ENCODE results near the gene FSTL4.
"Not testable (repeated sequence)": the region's sequence is repeated elsewhere in the genome, so short reads cannot be mapped to it uniquely, and the experiment has no call there.

FSTL4 gene

GRCh38 chr5:133552925-133553525, 59.3 kb downstream of the FSTL4 start:
- peak; percentile 13 for DNase-seq (ENCODE audit: low read depth)

- no peak for DNase-seq (ENCODE audit: low read depth)
These were observed 65.8 kb downstream of the FSTL4 start for GRCh38 chr5:133546500-133546899.

- DNase-seq (ENCODE audit: low read depth) = no peak
These were observed 68.0 kb downstream of the FSTL4 start for GRCh38 chr5:133544346-133544745.

- DNase-seq (ENCODE audit: low read depth) = no peak
These were observed 72.5 kb downstream of the FSTL4 start for GRCh38 chr5:133539818-133540217.

GRCh38 chr5:133538718-133539117, 73.6 kb downstream of the FSTL4 start:
- no peak for DNase-seq (ENCODE audit: low read depth)

- DNase-seq (ENCODE audit: low read depth) = not testable (repeated sequence)
These were observed 77.0 kb downstream of the FSTL4 start for GRCh38 chr5:133535241-133535929.

- no peak for DNase-seq (ENCODE audit: low read depth)
These were observed 77.8 kb downstream of the FSTL4 start for GRCh38 chr5:133534566-133534965.

- DNase-seq (ENCODE audit: low read depth) = no peak
These were observed 78.8 kb downstream of the FSTL4 start for GRCh38 chr5:133533541-133533940.

GRCh38 chr5:133531594-133531993, 80.7 kb downstream of the FSTL4 start:
- no peak for DNase-seq (ENCODE audit: low read depth)

- no peak for DNase-seq (ENCODE audit: low read depth)
These were observed 81.2 kb downstream of the FSTL4 start for GRCh38 chr5:133531178-133531577.

- DNase-seq (ENCODE audit: low read depth) = no peak
These were observed 82.1 kb downstream of the FSTL4 start for GRCh38 chr5:133530270-133530669.

GRCh38 chr5:133528841-133529240, 83.5 kb downstream of the FSTL4 start:
- no peak for DNase-seq (ENCODE audit: low read depth)

GRCh38 chr5:133527311-133527710, 85.0 kb downstream of the FSTL4 start:
- no peak for DNase-seq (ENCODE audit: low read depth)

GRCh38 chr5:133526368-133526767, 86.0 kb downstream of the FSTL4 start:
- no peak for DNase-seq (ENCODE audit: low read depth)

GRCh38 chr5:133525126-133525525, 87.2 kb downstream of the FSTL4 start:
- DNase-seq (ENCODE audit: low read depth) = no peak

- no peak for DNase-seq (ENCODE audit: low read depth)
These were observed 87.7 kb downstream of the FSTL4 start for GRCh38 chr5:133524666-133525065.

GRCh38 chr5:133523961-133524586, 88.3 kb downstream of the FSTL4 start:
- DNase-seq (ENCODE audit: low read depth) = no peak

- DNase-seq (ENCODE audit: low read depth) = no peak
These were observed 89.2 kb downstream of the FSTL4 start for GRCh38 chr5:133523013-133523658.

GRCh38 chr5:133521801-133522200, 90.5 kb downstream of the FSTL4 start:
- DNase-seq (ENCODE audit: low read depth) = no peak

- no peak for DNase-seq (ENCODE audit: low read depth)
These were observed 91.2 kb downstream of the FSTL4 start for GRCh38 chr5:133520991-133521706.

- no peak for DNase-seq (ENCODE audit: low read depth)
These were observed 92.3 kb downstream of the FSTL4 start for GRCh38 chr5:133520062-133520461.

- DNase-seq (ENCODE audit: low read depth) = no peak
These were observed 93.2 kb downstream of the FSTL4 start for GRCh38 chr5:133519191-133519590.

Data from activated T-helper 9 cell treated with anti-CD3 and anti-CD28 coated beads, Interleukin-2, amount 50 U/mL, for 16 hours (primary cell).